PC-3 (cell line): ENCODE measurements around the gene SLC39A1. TPM values are rescaled to one million over a fixed set of nuclear protein-coding genes. Genes with fewer than 3 reads are reported as not detected.
"Not testable (repeated sequence)": the region's sequence is repeated elsewhere in the genome, so short reads cannot be mapped to it uniquely, and the experiment has no call there.

Experiments used
- ATAC-seq: fragments of 200-7000 bp; cut with Tn5 transposase; 2 replicates; pipeline ENCODE4 v1.9.1; 2020; ENCODE audit warnings: mild to moderate bottlenecking, moderate library complexity
- BruUV-seq: library from RNA; stranded (reverse); fragments of 400-500 nt; replicated peaks from 2 replicates; lab custom pipeline; 2021; lab: Mats Ljungman, UMichigan
- CTCF ChIA-PET: fragments of 300-600 bp; sonication (Branson Sonifier 250); formaldehyde crosslinking; loops from one replicate; lab custom pipeline; 2022; ENCODE audit warnings: antibody characterized with exemption; lab: Charles Lee
- POLR2A ChIA-PET: fragments of 300-600 bp; sonication (Branson Sonifier 250); formaldehyde crosslinking; loops from one replicate; lab custom pipeline; 2022; ENCODE audit warnings: antibody characterized with exemption; ENCODE audit not compliant: unreplicated experiment; lab: Charles Lee
- DNase-seq: peaks from one replicate; pipeline ENCODE4 v3.0.0-alpha.2; 2015
- H2AFZ ChIP-seq: fragments of 300-600 bp; sonication (generic); 2 replicates; pipeline ENCODE4 v1.6.0; 2016; ENCODE audit warnings: antibody characterized with exemption, low read length
- H3F3A ChIP-seq: fragments of 300-600 bp; sonication (generic); one replicate; pipeline ENCODE4 v1.6.0; 2017; ENCODE audit warnings: antibody characterized with exemption, low read length, control low read depth, mild to moderate bottlenecking; ENCODE audit not compliant: unreplicated experiment
- H3K27ac ChIP-seq: fragments of 300-600 bp; sonication (generic); 2 replicates; pipeline ENCODE4 v1.5.1; 2016; ENCODE audit warnings: mild to moderate bottlenecking, low read length
- H3K27me3 ChIP-seq: fragments of 300-600 bp; sonication (generic); 2 replicates; pipeline ENCODE4 v1.6.1; 2016; ENCODE audit warnings: low read length, mixed read lengths
- H3K36me3 ChIP-seq: fragments of 300-600 bp; sonication (generic); 2 replicates; pipeline ENCODE4 v1.6.1; 2016; ENCODE audit warnings: low read depth, mixed run types, low read length, mixed read lengths
- H3K4me1 ChIP-seq: fragments of 300-600 bp; sonication (generic); 2 replicates; pipeline ENCODE4 v1.5.1; 2016; ENCODE audit warnings: low read length; ENCODE audit not compliant: insufficient read depth
- H3K4me2 ChIP-seq: fragments of 300-600 bp; sonication (generic); 2 replicates; pipeline ENCODE4 v1.6.0; 2016; ENCODE audit warnings: low read length
- H3K4me3 ChIP-seq: fragments of 300-600 bp; sonication (generic); 2 replicates; pipeline ENCODE4 v1.5.1; 2016; ENCODE audit warnings: mild to moderate bottlenecking, low read length, mixed read lengths
- H3K79me2 ChIP-seq: fragments of 300-600 bp; sonication (generic); 2 replicates; pipeline ENCODE4 v1.6.1; 2017; ENCODE audit warnings: low read length, mixed read lengths
- H3K9ac ChIP-seq: fragments of 300-600 bp; sonication (generic); 2 replicates; pipeline ENCODE4 v1.6.0; 2016; ENCODE audit warnings: mild to moderate bottlenecking, low read length
- H3K9me2 ChIP-seq: fragments of 300-600 bp; sonication (generic); replicated peaks from 2 replicates; pipeline ENCODE4 v1.6.1; 2016; ENCODE audit warnings: mixed run types, low read length, mixed read lengths
- H3K9me3 ChIP-seq: fragments of 300-600 bp; sonication (generic); 2 replicates; pipeline ENCODE4 v1.6.1; 2016; ENCODE audit warnings: low read length, mixed read lengths
- H4K20me1 ChIP-seq: fragments of 300-600 bp; sonication (generic); 2 replicates; pipeline ENCODE4 v1.6.1; 2016; ENCODE audit warnings: low read length, mixed read lengths
- EZH2 ChIP-seq: fragments of 300-600 bp; sonication (generic); IDR thresholded peaks from one replicate; pipeline ENCODE4 v1.6.1; 2017; ENCODE audit warnings: antibody characterized with exemption, mild to moderate bottlenecking, low read length; ENCODE audit not compliant: unreplicated experiment
- EZH2phosphoT487 ChIP-seq: fragments of 300-600 bp; sonication (generic); IDR thresholded peaks from 2 replicates; pipeline ENCODE4 v1.6.1; 2018; ENCODE audit warnings: mild to moderate bottlenecking, antibody characterized with exemption, low read length, borderline replicate concordance
- intact Hi-C: fragments of 100-400 bp; cut with micrococcal nuclease; formaldehyde crosslinking; loops from 2 replicates; pipeline ENCODE4 v1.9.0; 2023
- total RNA-seq: library from RNA; depleted of rRNA; stranded (reverse); fragments of >200 nt; gene quantifications from 2 replicates; pipeline ENCODE4 v1.2.3, GENCODE V29; 2014
- TF ChIP-seq, protein P1 (sequence below): fragments of 300-600 bp; sonication (generic); conservative IDR thresholded peaks from 2 replicates; pipeline ENCODE4 v1.5.1; 2017; ENCODE audit warnings: antibody characterized with exemption, low read depth, mild to moderate bottlenecking, low read length

SLC39A1 gene
- total RNA-seq, 1 experiment from 2014 or later, result 201 TPM

DNA sequence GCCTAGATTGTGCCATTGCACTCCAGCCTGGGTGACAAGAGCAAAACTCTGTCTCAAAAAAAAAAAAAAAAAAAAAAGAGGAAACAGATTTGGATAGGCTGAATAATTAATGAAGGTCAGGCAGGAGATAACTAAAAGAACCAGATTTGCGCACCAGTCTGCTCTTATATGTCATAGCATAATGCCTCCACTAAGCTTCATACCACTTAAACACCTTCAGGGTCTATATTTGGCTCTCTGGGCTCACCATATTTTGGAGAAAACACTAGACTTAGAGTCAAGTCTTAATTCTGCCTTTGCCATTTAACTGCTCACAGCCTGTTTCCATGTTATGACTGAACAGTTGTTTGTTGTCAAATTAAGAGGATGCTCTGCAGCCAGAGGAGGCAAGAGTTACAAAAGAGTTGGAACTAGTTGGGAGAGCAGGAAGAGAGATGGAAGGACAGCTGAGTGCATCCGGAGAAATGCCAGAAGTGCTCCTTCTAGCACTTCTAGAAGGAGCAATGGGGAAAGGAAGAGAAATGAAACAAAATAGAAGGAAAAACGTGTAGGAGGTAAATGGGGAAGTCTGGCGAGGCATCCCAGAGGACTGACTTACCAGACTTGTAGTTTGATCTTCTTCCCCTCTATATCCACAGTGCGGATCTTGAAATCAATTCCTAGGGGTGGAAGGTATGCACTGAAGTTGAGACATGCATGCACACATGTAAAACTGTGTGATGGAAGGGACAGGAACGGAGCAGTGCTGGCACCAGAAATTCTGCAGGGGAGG, 21.0 kb upstream of the SLC39A1 start:
- H4K20me1 ChIP-seq, result no peaks in the 10 kb centered on the region
- no peaks in the 10 kb centered on the region for H3K36me3 ChIP-seq
- intact Hi-C loops, result no loop called here
- ATAC-seq, result no peak
- no peak overlapping the region for H2AFZ ChIP-seq
- H3K4me2 ChIP-seq, result peak overlapping the region; percentile 93
- peaks cover 15% of the 10 kb centered on the region for H3K79me2 ChIP-seq
- no peaks in the 10 kb centered on the region for H3K9me2 ChIP-seq
- no peak overlapping the region for H3K27ac ChIP-seq
- ChIA-PET CTCF (no interaction called here), POLR2A (no interaction called here)
- no TSS peak for BruUV-seq
- H3K27me3 ChIP-seq, result no peaks in the 10 kb centered on the region
- no peaks in the 10 kb centered on the region for H3K9me3 ChIP-seq
- DNase-seq, result no peak
- 0 out of 2 replicates have a peak overlapping the region, but pooled peaks have one; percentile 74 for H3K4me3 ChIP-seq
- H3K4me1 ChIP-seq, result peaks cover 19% of the 10 kb centered on the region
- peaks cover 4% of the 10 kb centered on the region for H3F3A ChIP-seq
- H3K9ac ChIP-seq, result no peak overlapping the region
- TF ChIP-seq, protein P1, sequence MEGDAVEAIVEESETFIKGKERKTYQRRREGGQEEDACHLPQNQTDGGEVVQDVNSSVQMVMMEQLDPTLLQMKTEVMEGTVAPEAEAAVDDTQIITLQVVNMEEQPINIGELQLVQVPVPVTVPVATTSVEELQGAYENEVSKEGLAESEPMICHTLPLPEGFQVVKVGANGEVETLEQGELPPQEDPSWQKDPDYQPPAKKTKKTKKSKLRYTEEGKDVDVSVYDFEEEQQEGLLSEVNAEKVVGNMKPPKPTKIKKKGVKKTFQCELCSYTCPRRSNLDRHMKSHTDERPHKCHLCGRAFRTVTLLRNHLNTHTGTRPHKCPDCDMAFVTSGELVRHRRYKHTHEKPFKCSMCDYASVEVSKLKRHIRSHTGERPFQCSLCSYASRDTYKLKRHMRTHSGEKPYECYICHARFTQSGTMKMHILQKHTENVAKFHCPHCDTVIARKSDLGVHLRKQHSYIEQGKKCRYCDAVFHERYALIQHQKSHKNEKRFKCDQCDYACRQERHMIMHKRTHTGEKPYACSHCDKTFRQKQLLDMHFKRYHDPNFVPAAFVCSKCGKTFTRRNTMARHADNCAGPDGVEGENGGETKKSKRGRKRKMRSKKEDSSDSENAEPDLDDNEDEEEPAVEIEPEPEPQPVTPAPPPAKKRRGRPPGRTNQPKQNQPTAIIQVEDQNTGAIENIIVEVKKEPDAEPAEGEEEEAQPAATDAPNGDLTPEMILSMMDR, result no peak
- TF ChIP-seq EZH2phosphoT487 (no peak), EZH2 (no peak)

DNA sequence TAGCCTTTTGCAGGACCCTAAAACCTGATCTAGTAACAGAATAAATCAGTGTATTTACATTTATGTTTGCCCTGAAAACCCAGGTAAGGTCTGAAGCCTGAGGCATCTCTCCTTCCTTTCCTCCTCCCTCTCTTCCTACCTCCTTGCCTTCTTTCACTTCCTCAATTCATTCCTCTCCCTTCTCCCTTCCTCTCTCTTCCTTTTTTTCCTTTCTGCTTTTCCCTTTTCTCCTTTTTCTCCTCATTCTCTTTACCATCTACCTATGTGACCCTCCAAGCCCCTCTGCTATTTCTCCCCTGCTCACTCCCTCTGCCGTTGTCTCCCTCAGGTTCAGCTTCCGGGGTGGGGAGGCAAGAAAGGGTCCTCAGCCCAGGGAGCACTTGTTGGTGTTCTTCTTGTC, 18.4 kb upstream of the SLC39A1 start:
- H3K27me3 ChIP-seq, H3K9me2 ChIP-seq, H3K4me2 ChIP-seq, H3K27ac ChIP-seq, CTCF ChIA-PET, H2AFZ ChIP-seq, H3K9me3 ChIP-seq, H3K4me3 ChIP-seq, H3F3A ChIP-seq, H3K36me3 ChIP-seq, H4K20me1 ChIP-seq, DNase-seq, H3K9ac ChIP-seq, ATAC-seq, POLR2A ChIA-PET, intact Hi-C loops: not testable (repeated sequence)
- BruUV-seq, result TSS peak; percentile 72
- H3K79me2 ChIP-seq, result peaks cover 22% of the 10 kb centered on the region
- H3K4me1 ChIP-seq, result peaks cover 27% of the 10 kb centered on the region

DNA sequence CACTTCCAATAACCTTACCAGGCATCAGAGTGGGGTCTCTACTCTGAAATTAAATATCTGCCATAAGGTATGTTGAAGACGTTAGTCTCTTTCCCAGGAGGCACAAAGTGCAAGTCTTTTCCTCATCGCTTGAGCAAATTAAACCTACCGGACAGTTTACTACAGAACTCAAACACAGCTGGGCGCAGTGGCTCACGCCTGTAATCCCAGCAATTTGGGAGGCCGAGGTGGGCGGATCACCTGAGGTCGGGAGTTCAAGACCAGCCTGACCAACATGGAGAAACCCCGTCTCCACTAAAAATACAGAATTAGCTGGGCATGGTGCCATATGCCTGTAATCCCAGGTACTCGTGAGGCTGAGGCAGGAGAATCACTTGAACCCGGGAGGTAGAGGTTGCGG, 15.8 kb upstream of the SLC39A1 start:
- H3K9me3 ChIP-seq, DNase-seq, intact Hi-C loops, H3K27ac ChIP-seq, ATAC-seq, BruUV-seq, H3K9ac ChIP-seq, H3K4me2 ChIP-seq, H3F3A ChIP-seq, H3K9me2 ChIP-seq, H2AFZ ChIP-seq, H3K27me3 ChIP-seq, H3K4me3 ChIP-seq, H4K20me1 ChIP-seq: not testable (repeated sequence)
- ChIA-PET POLR2A (interaction anchor here (0.6 kb wide), 1 partner anchor 16 kb away, joined by 4 read pairs; the partner anchor contains the start of gene SLC39A1), CTCF (interaction anchor here (0.6 to 1.9 kb wide), 2 partner anchors 8 to 293 kb away, joined by 8 to 10 read pairs; partner anchors contain the start of gene RAB13)
- H3K4me1 ChIP-seq, result peaks cover 18% of the 10 kb centered on the region
- H3K79me2 ChIP-seq, result peaks cover 20% of the 10 kb centered on the region
- H3K36me3 ChIP-seq, result peaks cover 13% of the 10 kb centered on the region
